Measurements from ENCODE around the gene FRMD5.

GRCh38 chr15:44102675-44103254 lies 92.3 kb downstream of the FRMD5 start:
- TF ChIP-seq CTCF (IDR thresholded peaks at IDR 0.05), result no peak
- no peak for TF ChIP-seq POLR2A (IDR thresholded peaks at IDR 0.05)
